GM21576 (cell line): ENCODE data around the gene DDX10.
A peak's percentile ranks its signal among the peaks of the same experiment; 100 is the strongest.
"Not testable (repeated sequence)": the region's sequence is repeated elsewhere in the genome, so short reads cannot be mapped to it uniquely, and the experiment has no call there.

Experiments used
- ATAC-seq: cut with Tn5 transposase; IDR thresholded peaks from one replicate; pipeline ENCODE4 v1.9.1; 2021; ENCODE audit warnings: mild to moderate bottlenecking, moderate library complexity; ENCODE audit not compliant: unreplicated experiment

DDX10 gene

GRCh38 chr11:108817976-108818375 lies 153.1 kb downstream of the DDX10 start:
- no peak for ATAC-seq

- no peak for ATAC-seq
These were observed 154.1 kb downstream of the DDX10 start for GRCh38 chr11:108818971-108819370.

- ATAC-seq = no peak
These were observed 155.1 kb downstream of the DDX10 start for GRCh38 chr11:108819957-108820356.

GRCh38 chr11:108823960-108824359 lies 159.1 kb downstream of the DDX10 start:
- ATAC-seq = not testable (repeated sequence)

- ATAC-seq = no peak
These were observed 159.7 kb downstream of the DDX10 start for GRCh38 chr11:108824545-108824944.

- ATAC-seq = no peak
These were observed 160.5 kb downstream of the DDX10 start for GRCh38 chr11:108825381-108825780.

GRCh38 chr11:108826136-108826535 lies 161.3 kb downstream of the DDX10 start:
- no peak for ATAC-seq

- no peak for ATAC-seq
These were observed 170.8 kb downstream of the DDX10 start for GRCh38 chr11:108835624-108836023.

- no peak for ATAC-seq
These were observed 171.7 kb downstream of the DDX10 start for GRCh38 chr11:108836541-108836940.

- no peak for ATAC-seq
These were observed 173.4 kb downstream of the DDX10 start for GRCh38 chr11:108838102-108838791.

GRCh38 chr11:108838792-108839105 lies 173.9 kb downstream of the DDX10 start:
- ATAC-seq = no peak

GRCh38 chr11:108846009-108846408 lies 181.1 kb downstream of the DDX10 start:
- ATAC-seq = no peak

- ATAC-seq = no peak
These were observed 182.6 kb downstream of the DDX10 start for GRCh38 chr11:108847298-108847990.

- no peak for ATAC-seq
These were observed 186.9 kb downstream of the DDX10 start for GRCh38 chr11:108851781-108852180.

GRCh38 chr11:108852701-108853100 lies 187.8 kb downstream of the DDX10 start:
- no peak for ATAC-seq

- no peak for ATAC-seq
These were observed 188.3 kb downstream of the DDX10 start for GRCh38 chr11:108853151-108853550.

GRCh38 chr11:108853864-108854263 lies 189.0 kb downstream of the DDX10 start:
- peak; percentile 44 for ATAC-seq

- peak; percentile 93 for ATAC-seq
These were observed 189.5 kb downstream of the DDX10 start for GRCh38 chr11:108854346-108854745.

- no peak for ATAC-seq
These were observed 192.5 kb downstream of the DDX10 start for GRCh38 chr11:108857382-108857781.

- ATAC-seq = no peak
These were observed 193.8 kb downstream of the DDX10 start for GRCh38 chr11:108858622-108859021.

GRCh38 chr11:108859510-108859909 lies 194.6 kb downstream of the DDX10 start:
- ATAC-seq = no peak

- no peak for ATAC-seq
These were observed 198.7 kb downstream of the DDX10 start for GRCh38 chr11:108863528-108863927.

GRCh38 chr11:108865406-108865805 lies 200.5 kb downstream of the DDX10 start:
- ATAC-seq = no peak
